Ovary (tissue), 3 donors: Measurements from ENCODE around the gene DAB1.
"Not testable (repeated sequence)": the region's sequence is repeated elsewhere in the genome, so short reads cannot be mapped to it uniquely, and the experiment has no call there.

Experiments used
- CTCF ChIP-seq, 3 donors: fragments of 450-650 bp in 2 of 3; fragments of 200-600 bp in 1 of 3; IDR thresholded peaks; one replicate each; pipeline versions ENCODE4 v1.5.1 to v1.8.0; 2016 to 2022; ENCODE audit warnings: antibody characterized with exemption in 3 of 3, mild to moderate bottlenecking in 1 of 3
- EP300 ChIP-seq: sonication (generic); formaldehyde crosslinking; IDR thresholded peaks from one replicate; pipeline ENCODE4 v1.6.1; 2017; ENCODE audit warnings: antibody characterized with exemption
- donor health status: DM: no; HTN: no; CAD: no.

GRCh38 chr1:57343298-57343915 is 80.5 kb downstream of the DAB1 start:
- TF ChIP-seq CTCF (IDR thresholded peaks at IDR 0.05); EP300: not testable (repeated sequence)
